NCI-H2081 treated with DMSO at 0.1 percent for 48 hours (cell line): ENCODE measurements around the gene RPIA.
"Not testable (repeated sequence)": the region's sequence is repeated elsewhere in the genome, so short reads cannot be mapped to it uniquely, and the experiment has no call there.

ENCODE experiments used
- DNase-seq: peaks from one replicate; lab custom pipeline; 2025; lab: John Stamatoyannopoulos, UW

RPIA gene

DNA sequence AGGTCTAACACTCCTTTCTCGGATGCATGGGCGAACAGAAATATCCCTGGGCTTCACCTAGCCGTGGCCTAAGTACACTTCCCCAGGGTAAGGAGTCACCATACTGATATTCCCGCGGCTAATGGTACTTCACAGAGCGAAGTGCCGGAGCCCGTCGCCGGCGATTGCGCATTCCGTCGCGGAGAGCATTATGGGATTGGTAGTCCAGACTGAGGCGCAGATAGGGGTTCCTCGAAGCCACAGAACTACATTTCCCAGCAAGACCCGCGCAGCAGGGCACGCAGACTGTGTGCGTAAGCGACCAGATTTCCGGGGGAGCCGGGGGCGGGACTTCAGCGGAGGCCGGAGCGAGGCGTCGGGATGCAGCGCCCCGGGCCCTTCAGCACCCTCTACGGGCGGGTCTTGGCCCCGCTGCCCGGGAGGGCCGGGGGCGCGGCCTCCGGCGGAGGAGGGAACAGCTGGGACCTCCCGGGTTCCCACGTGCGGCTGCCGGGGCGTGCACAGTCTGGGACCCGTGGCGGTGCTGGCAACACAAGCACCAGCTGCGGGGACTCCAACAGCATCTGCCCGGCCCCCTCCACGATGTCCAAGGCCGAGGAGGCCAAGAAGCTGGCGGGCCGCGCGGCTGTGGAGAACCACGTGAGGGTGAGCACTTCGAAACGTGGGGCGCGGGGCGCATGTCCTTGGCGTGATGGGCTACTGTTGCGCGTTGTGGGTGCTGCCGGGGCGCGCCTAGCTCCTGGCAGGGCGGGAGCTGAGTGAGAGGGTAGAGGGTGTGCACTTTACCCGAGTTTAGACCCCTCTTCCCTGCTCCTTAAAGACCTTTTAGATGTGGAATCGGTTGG, at the start of gene RPIA:
TSS of gene RPIA (plus strand) at position 335 of the 845 bp plus-strand sequence. CDS start at position 361, 26 bp downstream.
- DNase-seq: peak; percentile 96

DNA sequence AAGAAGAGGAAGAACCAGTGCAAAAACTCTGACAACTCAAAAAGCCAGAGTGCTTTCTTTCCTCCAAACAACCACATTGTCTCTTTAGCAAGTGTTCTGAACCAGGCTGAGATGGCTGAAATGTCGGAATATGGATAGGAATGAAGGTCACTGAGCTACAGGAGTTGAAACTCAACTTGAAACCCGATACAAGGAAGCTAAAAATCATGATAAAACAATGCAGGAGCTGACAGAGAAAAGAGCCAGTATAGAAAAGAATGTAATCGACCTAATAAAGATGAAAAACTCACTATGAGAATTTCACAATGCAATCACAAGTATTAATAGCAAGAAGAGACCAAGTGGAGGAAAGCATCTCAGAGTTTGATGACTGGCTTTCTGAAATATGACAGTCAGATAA, 49.2 kb upstream of the RPIA start:
- no peak for DNase-seq

DNA sequence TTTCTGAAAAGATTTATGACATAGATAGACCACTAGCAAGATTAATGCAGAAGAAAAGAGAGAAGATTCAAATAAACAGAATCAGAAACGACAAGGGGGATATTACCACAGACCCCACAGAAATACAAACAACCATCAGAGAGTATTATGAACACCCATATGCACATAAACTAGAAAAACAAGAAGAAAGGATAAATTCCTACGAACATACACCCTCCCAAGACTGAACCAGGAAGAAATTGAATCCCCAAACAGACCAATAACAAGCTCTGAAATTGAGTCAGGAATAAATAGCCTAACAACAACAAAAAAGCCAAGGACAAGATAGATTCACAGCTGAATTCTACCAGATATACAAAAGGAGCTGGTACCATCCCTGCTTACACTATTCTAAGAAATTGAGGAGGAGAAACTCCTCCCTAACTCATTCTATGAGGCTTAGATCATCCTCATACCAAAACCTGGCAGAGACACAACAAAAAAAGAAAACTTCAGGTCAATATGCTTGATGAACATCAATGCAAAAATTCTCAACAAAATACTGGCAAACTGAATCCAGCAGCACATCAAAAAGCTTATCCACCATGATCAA, 46.1 kb upstream of the RPIA start:
- not testable (repeated sequence) for DNase-seq

DNA sequence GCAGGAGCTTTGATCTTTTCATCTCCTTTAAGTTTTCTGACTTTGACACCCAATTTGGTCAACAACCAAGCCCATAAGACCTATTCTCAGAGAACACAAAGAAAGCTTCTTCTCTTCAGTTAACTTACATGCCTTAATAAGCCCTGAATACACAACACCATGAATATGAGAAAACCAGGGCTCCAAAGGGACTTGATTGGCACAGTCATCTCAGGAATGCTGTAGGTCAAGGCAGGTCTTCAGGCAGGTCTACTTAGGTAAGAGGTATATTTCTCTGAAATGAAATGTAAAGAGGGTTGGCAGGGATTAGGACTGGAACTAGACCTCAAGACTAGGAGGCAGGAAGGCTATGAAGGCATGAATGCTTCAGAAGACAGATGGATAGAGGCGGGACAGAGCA, 39.8 kb upstream of the RPIA start:
- DNase-seq: no peak

DNA sequence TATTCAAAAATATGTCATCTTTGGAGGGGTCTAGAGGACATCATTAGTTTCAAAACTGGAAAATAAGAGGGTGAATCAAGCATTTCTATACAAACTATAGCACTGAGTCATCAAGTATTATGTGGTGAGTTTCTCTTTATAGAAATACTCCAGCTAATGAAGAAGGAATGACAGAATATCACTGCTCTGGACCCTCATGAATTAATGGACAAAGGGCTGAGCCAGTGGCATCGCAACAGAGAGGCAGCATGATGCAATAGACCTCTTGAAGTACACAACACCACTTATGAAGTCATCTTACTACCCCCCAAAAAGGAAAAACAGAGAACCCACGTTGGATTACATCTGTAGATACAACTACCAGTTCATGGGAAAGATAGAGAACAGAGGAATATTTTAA, 36.8 kb upstream of the RPIA start:
- no peak for DNase-seq

DNA sequence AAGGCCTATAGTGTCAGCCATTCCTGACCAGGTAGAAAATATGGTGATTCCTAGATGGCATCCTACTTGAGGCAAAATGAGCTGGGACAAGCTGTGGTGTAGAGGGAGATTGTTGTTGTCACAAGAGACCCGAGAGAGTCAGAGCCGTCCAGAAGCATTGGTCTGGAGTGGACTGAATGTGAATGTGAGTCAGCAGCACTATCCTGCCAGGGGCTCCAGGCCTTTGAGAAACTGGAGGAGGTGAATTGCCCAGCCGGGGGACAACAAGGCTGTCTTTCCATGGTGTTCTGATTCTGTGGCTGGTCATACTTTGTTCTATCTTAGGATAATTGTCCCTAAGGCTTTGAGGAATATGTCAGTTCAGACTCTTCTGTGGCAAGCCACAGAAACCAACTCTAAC, 34.8 kb upstream of the RPIA start:
- no peak for DNase-seq

DNA sequence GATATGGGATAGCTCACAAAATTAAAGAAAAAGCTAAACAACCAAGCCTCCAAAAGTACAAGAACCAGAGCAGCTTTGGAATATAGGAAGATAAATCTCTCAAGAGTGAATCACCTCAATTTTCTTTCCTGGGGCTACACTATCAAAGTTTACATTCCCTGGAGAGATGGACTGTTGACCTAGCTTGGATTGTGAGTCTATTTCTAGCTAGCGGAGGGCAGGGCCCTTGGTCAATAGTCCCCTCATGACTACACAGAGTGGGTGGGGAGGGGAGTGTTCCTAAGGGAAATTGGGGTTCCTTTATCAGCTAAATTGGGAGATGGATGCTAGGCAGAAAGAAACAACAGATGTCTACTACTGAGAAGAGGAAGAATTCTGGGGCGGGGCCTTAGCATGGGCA, 34.3 kb upstream of the RPIA start:
- DNase-seq: no peak

DNA sequence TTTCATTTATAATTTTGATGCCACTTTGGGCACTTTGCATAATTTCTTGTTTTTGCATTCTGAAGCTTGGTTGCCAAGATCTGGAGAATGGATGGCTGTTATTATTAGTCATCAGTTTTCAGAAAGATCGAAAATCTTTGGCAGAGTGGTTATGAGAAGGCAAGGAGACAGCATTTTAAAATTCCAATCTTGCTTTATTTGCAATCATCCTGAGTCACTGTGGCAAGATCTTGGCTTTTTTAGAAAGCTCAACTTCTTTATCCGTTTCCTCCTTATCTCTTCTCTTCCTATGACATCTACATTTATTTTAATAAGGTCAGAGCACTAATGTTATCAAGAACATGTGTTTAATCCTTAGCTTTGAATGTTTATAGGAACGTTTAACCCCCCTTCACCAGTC, 33.1 kb upstream of the RPIA start:
- DNase-seq: no peak

DNA sequence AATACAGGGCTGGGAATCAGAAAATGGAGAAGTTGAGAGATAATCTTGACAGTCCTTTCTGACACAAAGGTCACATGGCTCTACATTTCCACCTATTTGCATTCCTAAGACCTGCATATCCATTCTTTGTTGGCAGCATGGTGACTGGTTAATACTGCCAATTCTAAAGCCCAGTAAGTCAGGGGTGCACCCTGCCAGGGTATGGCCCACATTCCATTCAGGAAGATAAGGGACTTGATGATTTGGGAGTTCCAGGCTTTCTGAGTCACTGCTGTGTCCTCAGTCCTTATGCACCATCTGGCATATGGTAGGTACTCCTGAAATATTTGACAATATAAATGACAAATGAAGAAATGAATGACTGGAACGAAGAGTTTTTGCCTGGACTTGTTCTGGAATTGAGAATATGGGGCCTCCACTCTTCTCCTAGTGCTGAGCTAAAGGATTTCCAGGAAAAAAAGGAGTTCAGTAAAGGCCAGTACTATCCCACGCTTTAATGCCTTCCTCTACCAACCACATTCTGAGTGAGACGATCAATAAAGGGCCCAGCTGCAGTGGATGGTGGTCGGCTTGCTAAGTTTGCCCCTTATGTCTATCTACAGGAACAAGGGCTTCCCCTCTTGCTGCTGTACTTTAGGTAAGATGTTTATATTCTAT, 32.5 kb upstream of the RPIA start:
- no peak for DNase-seq

DNA sequence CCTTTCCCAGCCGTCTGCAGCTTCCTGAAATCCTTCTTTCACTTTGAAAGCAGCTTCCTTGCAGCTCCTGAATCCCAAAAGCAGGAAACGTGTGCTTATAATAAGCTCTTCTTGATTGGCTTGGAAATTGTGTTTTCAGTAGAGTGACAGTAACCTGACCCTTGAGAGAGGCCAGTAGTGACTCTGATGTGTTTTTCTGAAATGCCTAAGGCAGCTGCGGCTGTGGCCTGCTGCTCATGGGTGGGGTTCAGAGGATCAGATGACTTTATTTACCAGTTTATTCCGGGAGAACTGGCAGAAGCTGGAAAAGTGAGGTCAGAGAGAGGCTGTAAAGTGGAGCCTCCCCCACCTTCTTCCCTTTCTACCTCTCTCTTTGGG, 31.9 kb upstream of the RPIA start:
- no peak for DNase-seq

DNA sequence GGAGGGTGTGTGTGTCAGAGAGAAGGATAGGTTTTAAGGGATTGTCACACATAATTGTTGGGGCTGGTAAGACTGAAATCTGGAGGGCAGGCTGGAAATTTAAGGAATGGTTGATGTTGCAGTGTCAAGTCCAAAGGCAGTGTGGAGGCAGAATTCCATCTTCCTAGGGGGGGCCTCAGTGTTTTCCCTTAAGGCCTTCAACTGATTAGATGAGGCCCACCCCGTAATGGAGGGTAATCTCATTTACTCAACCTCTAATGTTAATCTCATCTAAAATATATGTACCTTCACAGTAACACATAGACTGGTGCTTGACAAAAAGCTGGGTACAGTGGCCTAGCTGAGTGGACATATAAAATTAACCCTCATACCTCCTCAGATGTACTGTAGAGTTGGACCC, 30.9 kb upstream of the RPIA start:
- DNase-seq: no peak

DNA sequence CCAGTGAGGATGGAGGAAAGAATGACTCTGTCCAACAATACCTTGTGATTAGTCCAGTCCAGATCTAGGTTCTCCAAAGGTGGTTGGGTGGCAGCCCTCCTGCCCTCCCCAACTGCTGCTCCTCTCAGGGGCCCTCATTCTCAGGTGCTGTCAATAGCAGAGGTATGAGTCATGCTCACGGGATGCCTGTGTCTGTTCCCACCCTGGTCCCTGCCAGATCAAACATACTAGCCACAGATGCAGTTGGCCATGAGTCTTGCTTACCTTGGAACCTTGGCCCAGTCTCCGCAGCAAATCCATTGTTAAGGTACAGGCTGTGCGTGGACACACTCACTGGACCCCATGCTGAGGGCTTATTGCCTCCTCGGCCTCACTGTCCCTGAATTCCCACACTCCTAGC, 24.9 kb upstream of the RPIA start:
- DNase-seq: no peak

DNA sequence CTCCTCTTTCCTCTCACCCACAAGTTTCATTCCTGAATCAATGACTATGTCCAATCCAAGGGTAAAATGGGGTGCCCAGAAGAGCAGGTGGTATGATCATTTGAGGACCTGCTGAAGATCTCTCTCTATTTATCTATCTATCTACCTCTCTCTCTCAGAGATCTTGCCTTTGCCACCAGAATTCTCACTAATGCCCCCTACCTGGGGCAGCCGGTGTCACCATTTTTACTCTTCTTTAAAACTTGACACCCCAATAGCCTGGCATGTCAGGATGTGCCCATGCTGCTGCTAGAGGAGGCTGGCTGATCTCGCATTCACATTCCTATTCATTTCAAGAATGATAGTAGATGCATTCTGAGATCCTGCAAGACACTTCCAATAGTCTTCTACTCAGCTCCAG, 24.3 kb upstream of the RPIA start:
- no peak for DNase-seq

DNA sequence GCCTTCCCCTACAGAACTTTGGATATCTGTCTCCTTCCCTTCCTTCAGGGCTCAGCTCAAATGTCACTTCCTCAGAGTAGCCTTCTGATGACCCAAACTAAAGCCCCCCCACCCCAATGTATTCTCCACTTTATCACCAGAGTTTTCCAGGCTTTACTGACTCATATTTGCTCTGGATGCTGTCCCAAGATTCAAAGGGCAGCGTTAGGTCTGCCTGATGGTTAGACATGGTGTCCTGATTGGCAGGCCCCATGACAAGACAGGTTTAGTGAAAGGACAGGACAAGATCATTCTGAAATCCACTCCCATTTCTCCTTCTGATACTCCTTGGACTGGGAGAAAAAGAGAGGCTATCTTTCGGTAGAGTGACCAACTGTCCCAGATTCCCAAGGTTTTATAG, 22.6 kb upstream of the RPIA start:
- no peak for DNase-seq

DNA sequence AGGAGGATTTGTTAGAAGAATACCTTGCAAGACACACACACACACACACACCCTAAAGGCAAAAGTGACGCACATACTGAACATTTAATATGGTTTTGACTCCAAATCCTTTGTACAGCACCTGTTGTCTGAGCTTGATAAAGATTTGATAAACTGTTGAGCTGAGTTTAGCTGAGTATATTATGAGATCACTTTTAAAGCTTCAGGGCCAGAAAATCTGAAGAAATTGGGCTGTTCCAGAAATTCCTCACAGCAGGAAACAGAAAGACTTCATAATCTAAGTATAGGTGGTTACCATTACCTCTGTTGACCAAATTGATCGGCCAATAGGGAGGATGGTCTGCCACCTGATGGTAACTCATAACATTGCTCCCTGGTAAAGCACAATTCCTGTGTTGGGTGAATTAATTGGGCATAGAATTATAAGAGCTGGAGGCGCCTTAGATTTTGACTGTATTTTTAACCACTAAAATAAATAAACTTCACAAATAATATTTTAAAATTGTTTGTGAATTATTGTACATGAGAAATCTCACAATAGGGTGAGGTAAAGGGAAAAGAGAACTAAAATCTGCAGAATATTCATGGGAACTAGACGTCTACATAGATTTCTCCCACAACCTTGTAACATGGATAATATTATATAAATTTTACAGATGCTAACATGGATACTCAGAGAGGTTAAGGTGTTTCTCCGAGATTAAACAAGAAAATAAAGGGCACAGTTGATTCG, 21.8 kb upstream of the RPIA start:
- DNase-seq: no peak

DNA sequence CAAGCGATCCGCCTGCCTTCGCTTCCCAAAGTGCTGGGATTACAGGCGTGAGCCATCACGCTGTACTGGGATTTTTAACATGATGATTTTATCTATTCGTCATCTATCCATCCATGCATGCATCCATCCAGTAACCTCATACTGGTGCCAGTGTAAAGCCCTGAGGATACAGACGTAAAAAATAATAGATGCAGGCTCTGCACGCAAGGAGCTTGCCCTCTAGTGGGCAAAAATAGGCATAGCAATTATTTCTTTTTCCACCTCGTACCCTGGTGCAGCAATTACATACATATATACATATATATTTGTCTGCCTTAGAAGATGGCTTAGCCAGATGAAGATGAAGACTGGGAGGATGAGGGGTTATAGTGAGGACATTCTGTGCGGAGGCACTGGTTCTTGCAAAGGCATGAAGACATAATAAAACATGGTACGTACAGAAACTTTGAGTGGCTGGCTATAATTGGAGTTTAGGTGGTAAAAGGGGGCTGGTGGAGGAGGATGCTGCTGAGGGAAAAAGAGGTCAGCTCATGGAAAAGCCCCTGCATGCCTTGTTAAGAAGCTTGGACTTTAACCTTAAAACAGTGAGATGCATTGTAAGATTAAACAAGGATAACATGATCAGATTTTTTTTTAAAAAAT, 19.6 kb upstream of the RPIA start:
- no peak for DNase-seq

DNA sequence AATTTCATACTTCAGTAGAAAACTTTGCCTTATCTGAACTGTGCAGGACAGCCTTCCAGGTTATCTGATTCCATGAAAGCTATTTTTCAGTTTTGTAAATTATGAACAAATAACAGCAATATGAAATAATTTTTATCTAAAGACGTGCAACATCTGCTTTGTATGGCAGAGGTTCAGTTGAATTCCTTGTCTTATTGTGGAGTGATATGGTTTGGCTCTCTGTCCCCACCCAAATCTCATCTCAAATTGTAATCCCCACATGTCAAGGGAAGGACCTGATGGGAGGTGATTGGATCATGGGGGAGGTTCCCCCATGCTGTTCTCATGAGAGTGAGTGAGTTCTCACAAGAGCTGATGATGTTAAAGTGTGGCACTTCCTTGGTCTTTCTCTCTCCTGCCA, 18.1 kb upstream of the RPIA start:
- no peak for DNase-seq

DNA sequence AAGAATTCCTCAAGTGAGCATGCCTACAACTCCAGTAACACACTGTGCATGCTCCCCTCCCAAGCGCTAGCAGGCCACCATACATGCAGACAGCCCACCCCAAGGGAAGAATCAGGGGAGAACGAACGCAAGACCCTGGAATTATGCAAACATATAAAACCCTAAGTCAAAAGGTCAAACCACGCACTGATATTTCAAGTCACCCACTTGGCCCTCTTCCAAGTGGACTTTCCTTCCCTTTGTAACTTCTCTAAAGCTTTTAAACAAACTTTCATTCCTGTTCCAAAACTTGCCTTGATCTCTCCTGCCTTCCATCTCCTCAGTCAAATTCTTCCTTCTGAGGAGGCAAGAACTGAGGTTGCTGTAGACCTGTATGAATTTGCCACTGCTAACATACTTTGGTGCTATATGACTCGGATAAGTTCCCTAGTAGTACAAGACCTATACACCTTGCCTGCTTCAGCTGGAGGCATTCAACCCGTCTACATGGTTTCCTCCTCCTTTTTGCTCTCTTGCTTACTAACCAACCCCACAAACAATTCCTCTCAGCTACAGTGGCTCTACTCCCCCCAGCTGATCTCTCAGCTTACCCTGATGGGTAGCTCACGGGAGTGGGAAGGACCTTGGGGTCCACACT, 11.1 kb upstream of the RPIA start:
- no peak for DNase-seq

DNA sequence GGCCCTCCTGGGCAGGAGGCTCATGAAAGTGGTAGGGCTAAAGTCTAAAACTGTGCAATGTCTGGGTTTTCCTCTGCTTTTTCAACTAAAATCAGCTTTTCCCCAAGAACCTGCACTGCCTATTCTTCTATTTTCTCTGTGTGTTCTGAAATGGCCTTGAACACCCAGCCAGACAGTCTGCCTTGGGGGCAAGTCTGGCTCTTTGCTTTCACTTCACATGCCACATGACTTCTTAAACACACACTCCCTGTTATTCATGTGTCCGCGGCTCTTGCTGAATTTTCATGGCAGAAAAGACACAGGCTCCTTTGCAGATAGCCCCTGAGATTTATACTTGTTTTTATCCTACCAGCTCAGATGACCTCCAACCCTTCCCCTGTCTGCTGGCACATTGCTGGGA, 10.6 kb upstream of the RPIA start:
- no peak for DNase-seq

DNA sequence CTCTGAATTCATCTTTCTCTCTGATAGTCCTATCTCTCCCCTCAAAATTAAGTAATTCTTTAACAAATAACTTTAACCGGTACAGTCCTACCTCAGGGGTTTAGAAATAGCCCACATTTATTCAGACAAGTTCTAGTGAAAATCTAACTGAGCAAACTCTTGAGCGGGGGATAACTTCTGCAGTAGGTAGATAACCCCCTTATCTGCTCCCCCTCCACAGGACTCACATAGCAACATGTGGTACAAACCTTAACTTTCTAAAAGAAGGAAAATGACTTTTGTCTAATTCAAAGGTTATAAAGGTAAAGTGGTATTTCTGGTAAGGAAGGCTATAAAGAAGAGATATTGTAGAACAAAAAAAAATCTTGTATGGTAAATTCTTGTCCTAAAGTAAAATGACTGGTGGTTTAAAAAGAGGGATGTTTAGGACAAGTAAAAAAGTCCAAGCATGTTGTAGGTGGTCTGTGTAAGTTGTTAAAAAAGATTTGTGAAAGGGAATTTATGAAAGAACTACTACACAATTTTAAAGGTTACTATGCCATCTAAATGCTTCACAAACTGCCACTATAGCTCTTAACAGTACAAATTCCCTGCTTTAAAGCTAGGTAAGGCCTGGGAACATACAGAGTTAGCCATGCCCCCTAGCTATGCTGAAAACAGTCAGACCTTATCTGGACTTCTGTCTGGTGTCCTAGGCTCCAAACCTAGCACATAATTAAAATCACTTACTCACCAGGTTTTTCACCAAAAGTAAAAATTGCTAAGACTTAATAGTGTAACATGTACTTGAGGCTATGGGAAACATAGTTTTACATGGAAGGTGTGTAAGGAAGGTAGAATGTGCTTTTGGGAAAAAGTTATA, 8.1 kb upstream of the RPIA start:
- no peak for DNase-seq

DNA sequence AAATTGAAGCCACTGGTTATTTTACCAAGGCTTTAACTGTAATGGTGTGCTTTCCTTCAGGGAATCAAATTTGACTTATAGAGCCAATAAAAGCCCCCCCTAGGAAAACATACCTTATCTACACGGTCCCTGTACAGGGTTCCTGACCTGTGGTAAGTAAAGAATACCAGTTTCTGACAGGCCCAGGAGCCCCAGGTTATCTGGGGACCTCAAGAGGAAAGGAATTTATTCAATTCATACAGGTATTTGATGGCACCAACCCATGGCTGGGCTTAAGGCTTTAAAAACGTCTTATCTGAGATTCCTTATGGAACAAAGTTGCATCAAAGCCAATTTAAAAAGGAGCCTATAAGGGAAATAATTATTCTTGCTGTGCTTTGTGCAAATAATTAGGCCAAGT, 7.0 kb upstream of the RPIA start:
- DNase-seq: no peak
